ENCODE measurements around the gene NKX1-1. TPM values are rescaled to one million over a fixed set of nuclear protein-coding genes. Genes with fewer than 3 reads are reported as not detected.

Gene NKX1-1
- total and polyA plus RNA-seq, 4 experiments from 2014 or later: not detected

DNA sequence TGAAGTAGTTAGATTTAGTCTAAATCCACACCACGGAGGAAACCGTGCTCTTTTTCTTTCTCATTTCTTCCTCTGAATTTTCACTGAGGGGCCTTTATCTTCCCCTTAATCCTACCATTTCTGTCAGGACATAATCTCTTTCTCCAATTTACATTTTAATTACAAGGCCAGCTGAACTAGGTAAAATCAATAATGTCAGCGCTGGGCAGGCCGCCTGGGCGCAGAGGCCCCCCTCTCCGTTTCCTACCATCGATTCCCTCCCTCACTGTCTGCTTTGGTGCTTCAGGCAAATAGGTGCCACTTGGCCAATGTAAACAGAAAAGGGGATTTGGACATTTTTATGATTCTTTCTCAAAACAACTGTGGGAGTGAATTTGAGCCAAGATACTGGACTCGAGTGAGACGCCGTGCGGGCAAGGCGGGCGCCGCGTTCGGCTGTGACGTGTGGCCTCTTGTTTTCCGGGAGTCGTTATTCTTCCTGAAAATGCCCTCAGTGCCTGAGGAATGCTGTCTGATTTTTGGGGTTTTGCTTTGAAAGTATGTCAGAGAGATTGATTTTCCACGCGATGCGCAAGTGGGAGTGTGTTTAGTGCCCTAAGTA is 36.7 kb downstream of the NKX1-1 start:
- H3K27me3 ChIP-seq (ENCODE audit: insufficient read depth, low read length): no peaks in the 10 kb centered on the region
- peaks cover 0 to 4% (median 0%) of the 10 kb centered on the region in 4 donors for H3K4me1 Mint-ChIP-seq
- peaks cover 0 to 2% (median 0%) of the 10 kb centered on the region in 8 donors for H3K9me3 Mint-ChIP-seq
- H3K36me3 Mint-ChIP-seq: peaks cover 39 to 40% of the 10 kb centered on the region in 2 donors
- CTCF ChIA-PET (ENCODE audit: partially characterized antibody): interaction anchor here (1.7 kb wide), 1 partner anchor 13 kb away, joined by 3 read pairs; no protein-coding TSS in a partner anchor
- DNase-seq: no peak
- no peak overlapping the region for H3K4me3 ChIP-seq (ENCODE audit: low read length in 2 of 2)
- intact Hi-C loops (cut with micrococcal nuclease): no loop called here
- no peaks in the 10 kb centered on the region for H3K9me3 ChIP-seq (ENCODE audit: control insufficient read depth in 1 of 2, low read length in 2 of 2)
- H3K27ac ChIP-seq (ENCODE audit: low read depth, low read length): no peak overlapping the region
- no peaks in the 10 kb centered on the region for H3K4me1 ChIP-seq (ENCODE audit: insufficient read depth, low read length)
- no peak overlapping the region for H3K4me3 Mint-ChIP-seq
- peak overlapping the region in 1 of 7 donors; percentile 24 for H3K27ac Mint-ChIP-seq
- H3K27me3 Mint-ChIP-seq: no peaks in the 10 kb centered on the region
- POLR2A ChIA-PET (ENCODE audit: partially characterized antibody): no interaction called here
- no peaks in the 10 kb centered on the region for H3K36me3 ChIP-seq (ENCODE audit: insufficient read depth, low read length)

DNA sequence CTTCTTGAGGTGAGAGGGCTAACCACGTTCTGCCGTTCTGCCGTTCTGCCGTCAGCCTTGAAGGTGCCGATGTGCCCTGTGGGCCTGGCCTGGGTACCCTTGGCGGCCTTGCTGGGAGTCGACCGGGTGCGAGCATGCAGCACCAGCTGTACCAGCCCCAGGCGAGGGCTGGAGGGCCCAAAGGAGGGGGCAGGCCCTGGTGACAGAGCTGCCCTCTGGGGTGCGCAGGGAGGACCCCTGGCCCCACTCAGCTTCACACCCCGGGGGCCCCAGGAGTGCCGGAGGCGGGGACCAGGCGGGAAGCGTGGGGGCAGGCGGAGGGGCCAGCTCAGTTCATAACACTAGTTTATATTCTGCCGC is 37.2 kb downstream of the NKX1-1 start:
- intact Hi-C loops (cut with micrococcal nuclease): no loop called here
- ChIA-PET POLR2A (ENCODE audit: partially characterized antibody) (no interaction called here), CTCF (ENCODE audit: partially characterized antibody) (interaction anchor here (1.7 kb wide), 1 partner anchor 13 kb away, joined by 3 read pairs; no protein-coding TSS in a partner anchor)
- DNase-seq: peak in 1 of 5 donors; percentile 2
- no peaks in the 10 kb centered on the region for H3K36me3 ChIP-seq (ENCODE audit: insufficient read depth, low read length)
- H3K27ac ChIP-seq (ENCODE audit: low read depth, low read length): no peak overlapping the region
- peaks cover 38 to 40% of the 10 kb centered on the region in 2 donors for H3K36me3 Mint-ChIP-seq
- no peak overlapping the region for H3K4me3 ChIP-seq (ENCODE audit: low read length in 2 of 2)
- no peaks in the 10 kb centered on the region for H3K27me3 ChIP-seq (ENCODE audit: insufficient read depth, low read length)
- H3K4me1 Mint-ChIP-seq: peaks cover 0 to 4% (median 0%) of the 10 kb centered on the region in 4 donors
- peak overlapping the region in 1 of 7 donors; percentile 46 for H3K27ac Mint-ChIP-seq
- no peak overlapping the region for H3K4me3 Mint-ChIP-seq
- H3K4me1 ChIP-seq (ENCODE audit: insufficient read depth, low read length): no peaks in the 10 kb centered on the region
- H3K9me3 ChIP-seq (ENCODE audit: control insufficient read depth in 1 of 2, low read length in 2 of 2): no peaks in the 10 kb centered on the region
- peaks cover 0 to 2% (median 0%) of the 10 kb centered on the region in 8 donors for H3K9me3 Mint-ChIP-seq
- H3K27me3 Mint-ChIP-seq: no peaks in the 10 kb centered on the region

DNA sequence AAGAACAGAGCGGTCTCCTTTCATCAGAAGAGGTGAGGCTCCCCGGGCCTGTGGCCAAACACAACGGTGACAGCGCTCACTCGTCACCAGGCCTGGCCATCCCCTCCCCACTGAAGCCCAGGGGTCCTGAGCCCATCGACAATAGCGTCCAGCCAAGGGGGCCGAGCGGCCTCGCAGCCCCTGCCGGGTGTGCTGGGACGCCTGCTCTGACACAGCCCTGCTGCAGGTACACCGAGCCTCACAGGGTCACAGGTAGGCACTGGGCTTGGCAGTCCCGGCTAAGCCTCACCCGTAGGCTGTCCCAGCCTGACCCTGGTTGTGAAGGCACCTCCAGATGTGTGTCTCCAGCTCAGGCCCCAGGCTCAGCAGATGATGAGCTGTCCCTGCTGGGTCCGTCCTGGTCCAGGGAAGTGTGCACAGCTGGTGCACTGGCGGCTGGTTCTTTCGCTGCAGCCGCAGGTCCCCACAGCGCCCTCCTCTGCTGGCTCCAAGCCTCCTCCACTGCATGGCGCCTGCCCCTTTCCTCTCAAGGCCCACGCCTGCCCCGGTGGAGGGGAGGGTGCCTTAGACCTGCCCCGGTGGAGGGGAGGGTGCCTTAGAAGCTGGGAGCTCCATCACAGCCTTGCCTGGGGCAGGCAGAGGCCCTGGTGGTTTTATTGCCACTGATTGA is 37.7 kb downstream of the NKX1-1 start:
- intact Hi-C loops (cut with micrococcal nuclease): no loop called here

DNA sequence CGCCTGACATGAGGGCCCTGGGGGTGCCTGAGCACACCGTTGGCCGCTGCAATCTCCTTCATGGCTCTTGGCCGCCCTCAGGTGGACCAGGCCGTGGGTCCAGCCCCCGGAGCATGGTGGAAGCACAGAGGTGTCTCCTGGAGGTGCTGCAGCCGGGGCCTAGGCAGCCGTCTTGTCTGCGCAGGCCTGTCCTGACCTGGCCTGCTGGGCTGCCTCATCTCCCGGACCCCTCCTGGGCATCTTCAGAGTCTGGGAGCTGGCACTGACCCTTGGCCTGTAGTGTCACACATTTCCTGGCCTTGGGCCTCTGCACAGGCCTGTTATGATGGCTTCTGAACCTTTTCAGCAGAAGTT is 38.3 kb downstream of the NKX1-1 start:
- ChIA-PET CTCF (ENCODE audit: partially characterized antibody) (no interaction called here), POLR2A (ENCODE audit: partially characterized antibody) (no interaction called here)
- DNase-seq: no peak
- Mint-ChIP-seq H3K27me3 (no peaks in the 10 kb centered on the region), H3K4me3 (no peak overlapping the region), H3K36me3 (peaks cover 29 to 32% of the 10 kb centered on the region in 2 donors), H3K4me1 (peaks cover 0 to 4% (median 1%) of the 10 kb centered on the region in 4 donors), H3K27ac (no peak overlapping the region), H3K9me3 (peaks cover 0 to 2% (median 0%) of the 10 kb centered on the region in 8 donors)
- no peaks in the 10 kb centered on the region for H3K36me3 ChIP-seq (ENCODE audit: insufficient read depth, low read length)
- no peak overlapping the region for H3K4me3 ChIP-seq (ENCODE audit: low read length in 2 of 2)
- H3K4me1 ChIP-seq (ENCODE audit: insufficient read depth, low read length): no peaks in the 10 kb centered on the region
- intact Hi-C loops (cut with micrococcal nuclease): no loop called here
- no peaks in the 10 kb centered on the region for H3K27me3 ChIP-seq (ENCODE audit: insufficient read depth, low read length)
- H3K27ac ChIP-seq (ENCODE audit: low read depth, low read length): no peak overlapping the region
- no peaks in the 10 kb centered on the region for H3K9me3 ChIP-seq (ENCODE audit: control insufficient read depth in 1 of 2, low read length in 2 of 2)

More for the DNA sequence above, 37.7 kb downstream of the NKX1-1 start:
- Histone ChIP-seq H3K27ac (ENCODE audit: low read depth, low read length) (no peak overlapping the region), H3K4me1 (ENCODE audit: insufficient read depth, low read length) (no peaks in the 10 kb centered on the region), H3K9me3 (ENCODE audit: control insufficient read depth in 1 of 2, low read length in 2 of 2) (no peaks in the 10 kb centered on the region), H3K27me3 (ENCODE audit: insufficient read depth, low read length) (no peaks in the 10 kb centered on the region), H3K4me3 (ENCODE audit: low read length in 2 of 2) (no peak overlapping the region), H3K36me3 (ENCODE audit: insufficient read depth, low read length) (no peaks in the 10 kb centered on the region)
- Mint-ChIP-seq H3K27ac (no peak overlapping the region), H3K36me3 (peaks cover 33 to 36% of the 10 kb centered on the region in 2 donors), H3K4me3 (no peak overlapping the region), H3K27me3 (no peaks in the 10 kb centered on the region), H3K4me1 (peaks cover 0 to 4% (median under 1%) of the 10 kb centered on the region in 4 donors), H3K9me3 (peaks cover 0 to 2% (median 0%) of the 10 kb centered on the region in 8 donors)
- ChIA-PET CTCF (ENCODE audit: partially characterized antibody) (interaction anchor here (1.7 kb wide), 1 partner anchor 12 kb away, joined by 3 read pairs; no protein-coding TSS in a partner anchor), POLR2A (ENCODE audit: partially characterized antibody) (no interaction called here)
- DNase-seq: peak in 1 of 5 donors; percentile 13

DNA sequence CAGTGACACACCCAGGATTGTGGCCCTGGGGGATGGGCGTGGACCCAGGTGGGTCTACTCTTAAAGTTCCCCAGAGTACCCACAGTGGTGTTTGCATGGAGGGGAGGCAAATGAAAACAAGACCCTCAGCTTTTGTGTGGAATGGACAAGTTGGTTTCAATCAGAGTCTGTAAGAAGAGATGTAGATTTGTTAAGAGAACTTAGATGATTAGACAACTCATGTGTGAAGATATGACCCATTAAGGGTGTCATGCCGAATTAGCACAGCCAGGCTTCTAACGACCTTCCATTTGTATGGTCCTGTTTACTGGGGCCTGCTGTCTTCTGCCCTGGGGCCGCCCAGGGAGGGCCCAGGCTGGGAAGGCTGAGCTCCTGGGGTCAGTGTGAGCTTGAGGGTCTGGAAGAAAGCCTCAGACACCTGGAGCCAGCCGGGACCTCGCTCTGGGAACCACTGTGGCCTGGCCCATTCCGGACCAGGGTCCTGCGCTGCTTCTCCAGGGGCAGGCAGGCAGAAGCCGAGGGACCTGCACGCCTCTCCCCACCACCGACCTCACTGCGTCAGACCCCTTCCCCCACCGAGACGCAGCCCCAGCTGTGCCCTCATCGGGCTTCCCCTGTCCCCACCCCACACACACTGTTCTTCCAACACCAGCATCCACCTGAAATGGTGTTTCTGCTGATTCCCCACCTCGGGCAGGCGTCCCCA is 38.9 kb downstream of the NKX1-1 start:
- Histone ChIP-seq H3K4me3 (ENCODE audit: low read length in 2 of 2) (no peak overlapping the region), H3K27me3 (ENCODE audit: insufficient read depth, low read length) (no peaks in the 10 kb centered on the region), H3K27ac (ENCODE audit: low read depth, low read length) (no peak overlapping the region), H3K4me1 (ENCODE audit: insufficient read depth, low read length) (no peaks in the 10 kb centered on the region), H3K9me3 (ENCODE audit: control insufficient read depth in 1 of 2, low read length in 2 of 2) (no peaks in the 10 kb centered on the region), H3K36me3 (ENCODE audit: insufficient read depth, low read length) (no peaks in the 10 kb centered on the region)
- DNase-seq: peak in 1 of 5 donors; percentile 2
- intact Hi-C loops (cut with micrococcal nuclease): no loop called here
- H3K27me3 Mint-ChIP-seq: no peaks in the 10 kb centered on the region
- POLR2A ChIA-PET (ENCODE audit: partially characterized antibody): no interaction called here
- CTCF ChIA-PET (ENCODE audit: partially characterized antibody): no interaction called here
- no peaks in the 10 kb centered on the region for H3K9me3 Mint-ChIP-seq
- no peak overlapping the region for H3K4me3 Mint-ChIP-seq
- no peak overlapping the region for H3K27ac Mint-ChIP-seq
- H3K4me1 Mint-ChIP-seq: peaks cover 0 to 4% (median 1%) of the 10 kb centered on the region in 4 donors
- peaks cover 24 to 27% of the 10 kb centered on the region in 2 donors for H3K36me3 Mint-ChIP-seq

DNA sequence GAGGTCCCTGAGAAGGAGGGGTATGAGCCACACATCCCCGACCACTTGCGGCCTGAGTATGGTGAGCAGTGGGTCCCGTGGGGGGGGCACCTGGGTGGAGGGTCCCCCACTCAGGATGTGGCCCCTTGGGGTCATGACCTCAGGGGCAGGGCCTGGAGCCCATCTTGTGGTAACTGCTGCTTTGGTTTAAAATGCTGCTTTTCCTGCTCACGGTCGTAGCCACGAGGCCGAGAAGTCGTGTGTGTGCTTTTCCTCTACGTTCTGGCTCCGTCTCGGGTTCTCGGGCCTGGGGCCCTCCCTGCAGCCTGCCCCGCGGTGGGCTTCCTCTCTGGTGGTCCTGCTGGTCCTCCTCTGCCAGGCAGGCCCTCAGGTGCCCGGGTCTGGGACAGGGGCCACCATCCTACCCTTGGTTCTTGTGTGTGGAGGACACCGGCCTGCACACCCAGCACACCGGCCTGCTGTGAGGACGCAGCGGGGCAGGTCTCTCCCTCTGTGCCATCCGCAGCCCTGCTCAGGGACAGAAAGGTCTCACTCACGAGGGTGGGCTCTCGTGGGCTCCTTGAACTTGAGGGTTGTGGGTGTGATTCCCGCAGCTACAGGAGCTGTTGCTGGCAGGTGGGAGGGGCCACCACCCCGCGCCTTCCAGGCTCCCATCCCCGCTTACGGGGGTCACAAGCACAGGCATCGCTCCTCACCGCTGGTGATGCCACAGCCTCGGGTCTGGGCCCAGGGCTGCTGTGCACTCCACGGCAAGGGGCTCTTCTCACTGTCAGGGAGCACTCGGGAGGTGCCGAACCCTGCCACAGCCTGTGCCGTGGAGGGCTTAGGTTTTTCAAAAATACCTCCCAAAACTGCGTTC is 39.6 kb downstream of the NKX1-1 start:
- Mint-ChIP-seq H3K4me3 (no peak overlapping the region), H3K36me3 (peaks cover 17 to 19% of the 10 kb centered on the region in 2 donors), H3K4me1 (peaks cover 0 to 3% (median 0%) of the 10 kb centered on the region in 4 donors), H3K27ac (no peak overlapping the region), H3K27me3 (no peaks in the 10 kb centered on the region), H3K9me3 (no peaks in the 10 kb centered on the region)
- no peaks in the 10 kb centered on the region for H3K9me3 ChIP-seq (ENCODE audit: control insufficient read depth in 1 of 2, low read length in 2 of 2)
- no peaks in the 10 kb centered on the region for H3K27me3 ChIP-seq (ENCODE audit: insufficient read depth, low read length)
- H3K4me1 ChIP-seq (ENCODE audit: insufficient read depth, low read length): no peaks in the 10 kb centered on the region
- no peaks in the 10 kb centered on the region for H3K36me3 ChIP-seq (ENCODE audit: insufficient read depth, low read length)
- POLR2A ChIA-PET (ENCODE audit: partially characterized antibody): no interaction called here
- DNase-seq: peak in 1 of 5 donors; percentile 6
- no peak overlapping the region for H3K27ac ChIP-seq (ENCODE audit: low read depth, low read length)
- intact Hi-C loops (cut with micrococcal nuclease): no loop called here
- H3K4me3 ChIP-seq (ENCODE audit: low read length in 2 of 2): no peak overlapping the region
- CTCF ChIA-PET (ENCODE audit: partially characterized antibody): no interaction called here
